Natural killer cell (primary cell): ENCODE results near the gene PADI1. TPM values are rescaled to one million over a fixed set of nuclear protein-coding genes. Genes with fewer than 3 reads are reported as not detected.

Experiments used
- ATAC-seq, 3 donors: fragments of 150-1000 bp in 2 of 3; fragments of 200-7000 bp in 1 of 3; cut with Tn5 transposase; 1 replicate in 1 of 3; 2 replicates in 2 of 3; pipeline ENCODE4 v1.10.0; 2021; ENCODE audit warnings: mild to moderate bottlenecking in 2 of 3, moderate library complexity in 2 of 3
- DNase-seq, 2 donors: peaks; one replicate each; pipeline versions ENCODE4 v3.0.0 to v3.0.0-alpha.2; 2013 to 2021; ENCODE audit warnings: mixed read lengths in 1 of 2
- H3K27ac ChIP-seq: one replicate; pipeline ENCODE4 v1.5.1; 2013; ENCODE audit warnings: mild to moderate bottlenecking, low read length
- H3K27me3 ChIP-seq: one replicate; pipeline ENCODE4 v1.6.1; 2013; ENCODE audit warnings: low read length; ENCODE audit not compliant: control insufficient read depth, insufficient read depth
- H3K36me3 ChIP-seq: one replicate; pipeline ENCODE4 v1.6.1; 2013; ENCODE audit warnings: low read length; ENCODE audit not compliant: control insufficient read depth, insufficient read depth
- H3K4me1 ChIP-seq: one replicate; pipeline ENCODE4 v1.6.1; 2013; ENCODE audit warnings: low read length; ENCODE audit not compliant: control insufficient read depth, insufficient read depth
- H3K4me3 ChIP-seq: one replicate; pipeline ENCODE4 v1.5.1; 2013; ENCODE audit warnings: low read length
- H3K9me3 ChIP-seq: one replicate; pipeline ENCODE4 v1.6.1; 2013; ENCODE audit warnings: low read length; ENCODE audit not compliant: control insufficient read depth, insufficient read depth
- H3K27ac Mint-ChIP-seq, 2 donors: one replicate each; pipeline ENCODE4 v1.8.0; 2022; ENCODE audit warnings: mild to moderate bottlenecking in 2 of 2, mixed read lengths in 2 of 2, moderate library complexity in 1 of 2
- H3K27me3 Mint-ChIP-seq, 2 donors: one replicate each; pipeline ENCODE4 v1.8.0; 2022; ENCODE audit warnings: low read depth in 2 of 2, mixed read lengths in 2 of 2
- H3K36me3 Mint-ChIP-seq: one replicate; pipeline ENCODE4 v1.8.0; 2022; ENCODE audit warnings: mixed read lengths
- H3K4me1 Mint-ChIP-seq, 2 donors: one replicate each; pipeline ENCODE4 v1.8.0; 2022; ENCODE audit warnings: mixed read lengths in 2 of 2
- H3K4me3 Mint-ChIP-seq: one replicate; pipeline ENCODE4 v1.8.0; 2022; ENCODE audit warnings: mild to moderate bottlenecking, moderate library complexity, mixed read lengths
- H3K9me3 Mint-ChIP-seq, 2 donors: one replicate each; pipeline ENCODE4 v1.8.0; 2022; ENCODE audit warnings: mixed read lengths in 2 of 2
- WGBS: methylation state at CpG from one replicate; pipeline ENCODE4 v1.1.7; 2013; ENCODE audit warnings: missing lambda C conversion rate; ENCODE audit not compliant: insufficient coverage; 5-methylcytosine and 5-hydroxymethylcytosine counted together
- intact Hi-C: fragments of 100-400 bp; cut with micrococcal nuclease; formaldehyde crosslinking; loops from one replicate; pipeline ENCODE4 v1.14.2; 2022
- total RNA-seq, 4 donors: library from RNA; stranded (reverse); fragments of 120-200 nt in 1 of 4; gene quantifications; one replicate each; pipeline versions ENCODE4 v1.2.3 to v1.2.4, GENCODE V29; 2013 to 2022
- TF ChIP-seq, protein P1 (sequence below): fragments of 200-600 bp; IDR thresholded peaks from one replicate; pipeline ENCODE4 v1.8.0; 2022; ENCODE audit warnings: antibody characterized with exemption

Gene PADI1
- total RNA-seq, 3 donors from 2014 or later (not counting 1 experiment from before 2014, with no cell fraction given) = not detected

DNA sequence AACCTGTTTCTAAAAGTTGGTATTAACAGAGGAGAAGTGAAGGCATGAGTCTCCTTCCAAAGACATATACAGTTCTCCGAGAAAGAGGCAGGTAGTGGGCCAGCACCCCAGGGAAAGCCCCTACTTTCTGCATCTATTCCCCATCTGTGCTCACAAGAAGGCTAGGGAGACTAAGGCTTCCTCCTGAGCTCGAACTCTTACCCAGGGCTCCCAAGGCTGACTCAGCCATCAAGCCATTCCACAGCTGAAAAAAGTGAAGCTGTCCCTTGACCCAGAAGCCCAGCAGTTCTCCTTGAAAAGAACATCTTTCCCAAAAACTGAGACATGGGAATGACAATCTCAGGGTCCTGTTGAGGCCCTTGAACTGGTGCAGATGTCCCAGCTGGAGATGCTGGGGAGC lies 42.0 kb downstream of the PADI1 start:
- Histone ChIP-seq H3K9me3 (no peaks in the 10 kb centered on the region), H3K4me3 (no peak overlapping the region), H3K36me3 (no peaks in the 10 kb centered on the region), H3K27me3 (peaks cover 2% of the 10 kb centered on the region), H3K27ac (no peak overlapping the region), H3K4me1 (no peaks in the 10 kb centered on the region)
- Mint-ChIP-seq H3K27ac (no peak overlapping the region), H3K4me1 (no peaks in the 10 kb centered on the region), H3K27me3 (peaks cover 10 to 12% of the 10 kb centered on the region in 2 donors), H3K4me3 (no peak overlapping the region), H3K9me3 (no peaks in the 10 kb centered on the region), H3K36me3 (no peaks in the 10 kb centered on the region)
- 83% methylated on average over 2 of the region's 2 CpGs for WGBS
- intact Hi-C loops = no loop called here
- DNase-seq (no peak), ATAC-seq (no peak)
- TF ChIP-seq, protein P1, sequence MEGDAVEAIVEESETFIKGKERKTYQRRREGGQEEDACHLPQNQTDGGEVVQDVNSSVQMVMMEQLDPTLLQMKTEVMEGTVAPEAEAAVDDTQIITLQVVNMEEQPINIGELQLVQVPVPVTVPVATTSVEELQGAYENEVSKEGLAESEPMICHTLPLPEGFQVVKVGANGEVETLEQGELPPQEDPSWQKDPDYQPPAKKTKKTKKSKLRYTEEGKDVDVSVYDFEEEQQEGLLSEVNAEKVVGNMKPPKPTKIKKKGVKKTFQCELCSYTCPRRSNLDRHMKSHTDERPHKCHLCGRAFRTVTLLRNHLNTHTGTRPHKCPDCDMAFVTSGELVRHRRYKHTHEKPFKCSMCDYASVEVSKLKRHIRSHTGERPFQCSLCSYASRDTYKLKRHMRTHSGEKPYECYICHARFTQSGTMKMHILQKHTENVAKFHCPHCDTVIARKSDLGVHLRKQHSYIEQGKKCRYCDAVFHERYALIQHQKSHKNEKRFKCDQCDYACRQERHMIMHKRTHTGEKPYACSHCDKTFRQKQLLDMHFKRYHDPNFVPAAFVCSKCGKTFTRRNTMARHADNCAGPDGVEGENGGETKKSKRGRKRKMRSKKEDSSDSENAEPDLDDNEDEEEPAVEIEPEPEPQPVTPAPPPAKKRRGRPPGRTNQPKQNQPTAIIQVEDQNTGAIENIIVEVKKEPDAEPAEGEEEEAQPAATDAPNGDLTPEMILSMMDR = no peak

DNA sequence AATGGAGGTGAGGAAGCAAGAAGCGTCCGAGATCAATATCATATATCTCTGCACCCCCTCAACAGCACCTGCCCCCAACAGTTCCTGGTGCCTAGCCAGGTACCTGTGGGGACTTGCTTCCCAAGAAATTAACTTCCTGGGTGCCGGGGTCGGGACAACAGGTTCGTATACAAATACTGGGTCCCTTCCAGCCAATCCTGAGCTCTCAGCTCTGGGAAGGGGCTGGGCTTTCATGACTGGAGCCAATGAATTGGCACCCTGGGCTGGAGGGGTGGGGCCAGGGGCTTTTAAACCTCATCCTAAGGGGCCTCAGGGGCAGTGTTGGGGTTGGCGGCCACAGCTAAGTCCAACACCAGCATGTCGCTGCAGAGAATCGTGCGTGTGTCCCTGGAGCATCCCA lies 43.9 kb downstream of the PADI1 start, which contains the start of gene PADI3:
Gene PADI3 (plus strand): TSS at position 318 of the 400 bp plus-strand sequence. CDS start 40 bp downstream, at position 358.
- no peak for DNase-seq
- Histone ChIP-seq H3K4me1 (no peaks in the 10 kb centered on the region), H3K36me3 (no peaks in the 10 kb centered on the region), H3K27ac (no peak within 1 kb of the TSS), H3K27me3 (peaks cover 2% of the 10 kb centered on the region), H3K4me3 (no peak within 1 kb of the TSS), H3K9me3 (no peaks in the 10 kb centered on the region)
- H3K27me3 Mint-ChIP-seq = peaks cover 10 to 12% of the 10 kb centered on the region in 2 donors
- H3K36me3 Mint-ChIP-seq = no peaks in the 10 kb centered on the region
- H3K4me3 Mint-ChIP-seq = no peak within 1 kb of the TSS
- H3K9me3 Mint-ChIP-seq = no peaks in the 10 kb centered on the region
- no peak within 1 kb of the TSS for H3K27ac Mint-ChIP-seq
- TF ChIP-seq, protein P1 = no peak
- intact Hi-C loops = no loop called here
- H3K4me1 Mint-ChIP-seq = no peaks in the 10 kb centered on the region
- ATAC-seq = no peak
- 93% methylated on average over 9 of the region's 9 CpGs for WGBS

DNA sequence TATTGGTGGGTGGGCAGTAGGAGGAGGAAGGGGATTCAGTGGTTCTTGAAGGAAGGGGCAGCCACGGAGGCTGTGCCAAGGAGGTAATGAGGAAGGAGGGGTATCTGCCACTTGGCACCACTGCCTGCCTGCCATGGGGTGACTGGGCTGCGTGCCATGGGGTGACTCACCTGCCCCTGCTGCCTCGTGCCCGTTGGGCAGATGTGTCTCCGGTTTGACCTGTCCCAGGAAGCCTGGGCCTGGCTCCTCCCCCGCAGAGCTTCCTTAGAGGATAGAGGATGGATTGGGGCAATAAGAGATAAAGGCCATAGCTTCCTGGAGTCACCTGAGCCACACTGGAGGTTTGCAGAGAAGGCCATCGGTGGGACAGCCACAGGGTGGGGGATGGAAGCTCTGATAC lies 45.7 kb downstream of the PADI1 start:
- H3K27ac ChIP-seq = no peak overlapping the region
- no peak for DNase-seq
- H3K27me3 Mint-ChIP-seq = peaks cover 10 to 12% of the 10 kb centered on the region in 2 donors
- H3K4me3 Mint-ChIP-seq = no peak overlapping the region
- no peaks in the 10 kb centered on the region for H3K9me3 ChIP-seq
- no peaks in the 10 kb centered on the region for H3K36me3 ChIP-seq
- H3K27me3 ChIP-seq = no peaks in the 10 kb centered on the region
- H3K4me3 ChIP-seq = no peak overlapping the region
- H3K4me1 ChIP-seq = no peaks in the 10 kb centered on the region
- no peaks in the 10 kb centered on the region for H3K4me1 Mint-ChIP-seq
- WGBS = 9% methylated on average over 7 of the region's 7 CpGs
- ATAC-seq = no peak
- TF ChIP-seq, protein P1 = no peak
- no peaks in the 10 kb centered on the region for H3K9me3 Mint-ChIP-seq
- H3K36me3 Mint-ChIP-seq = no peaks in the 10 kb centered on the region
- intact Hi-C loops = no loop called here
- H3K27ac Mint-ChIP-seq = no peak overlapping the region

DNA sequence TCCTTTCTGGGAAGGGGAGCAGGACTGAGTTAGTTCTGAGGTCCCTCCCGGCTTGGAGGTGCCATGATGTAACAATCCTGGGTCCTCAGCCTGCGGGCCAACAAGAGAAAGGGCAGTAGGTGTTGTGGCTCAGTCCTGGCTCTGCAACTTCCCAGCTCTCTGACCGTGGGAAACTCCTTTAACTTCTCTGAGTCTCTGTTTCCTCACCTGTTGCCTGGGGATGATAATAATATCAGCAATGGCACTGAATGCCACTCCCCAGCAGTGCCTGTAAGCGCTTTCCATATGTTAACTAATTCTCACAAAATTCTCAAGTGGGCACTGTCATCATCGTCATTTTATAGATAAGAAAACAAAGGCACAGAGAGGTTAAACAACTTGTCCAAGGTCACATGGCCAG lies 46.3 kb downstream of the PADI1 start:
- TF ChIP-seq, protein P1 = no peak
- H3K36me3 ChIP-seq = no peaks in the 10 kb centered on the region
- H3K27me3 ChIP-seq = no peaks in the 10 kb centered on the region
- Mint-ChIP-seq H3K27ac (no peak overlapping the region), H3K4me3 (no peak overlapping the region), H3K36me3 (no peaks in the 10 kb centered on the region), H3K4me1 (no peaks in the 10 kb centered on the region), H3K27me3 (peaks cover 8 to 12% of the 10 kb centered on the region in 2 donors), H3K9me3 (no peaks in the 10 kb centered on the region)
- no peaks in the 10 kb centered on the region for H3K4me1 ChIP-seq
- ATAC-seq = no peak
- H3K4me3 ChIP-seq = no peak overlapping the region
- intact Hi-C loops = no loop called here
- no peaks in the 10 kb centered on the region for H3K9me3 ChIP-seq
- no peak for DNase-seq
- no peak overlapping the region for H3K27ac ChIP-seq
- 73% methylated on average over 5 of the region's 5 CpGs for WGBS
